HAP-1 (cell line): ENCODE data around the gene AOX1.
"Not testable (repeated sequence)": the region's sequence is repeated elsewhere in the genome, so short reads cannot be mapped to it uniquely, and the experiment has no call there.

Experiments
- DNase-seq, 2 experiments: peaks; one replicate each; pipeline ENCODE4 v3.0.0-alpha.2; 2016 to 2020; ENCODE audit warnings: low spot score in 2 of 2
- H3K27me3 ChIP-seq: fragments of 250-450 bp; sonication (Bioruptor Pico); 2 replicates; pipeline ENCODE4 v1.5.1; 2020; ENCODE audit warnings: low read depth, mild to moderate bottlenecking, moderate library complexity
- H3K36me3 ChIP-seq: fragments of 250-450 bp; sonication (Bioruptor Pico); replicated peaks from 2 replicates; pipeline ENCODE4 v1.5.1; 2020; ENCODE audit warnings: mild to moderate bottlenecking
- H3K4me1 ChIP-seq: fragments of 250-450 bp; sonication (Bioruptor Pico); 2 replicates; pipeline ENCODE4 v1.5.1; 2020; ENCODE audit warnings: mild to moderate bottlenecking
- H3K4me3 ChIP-seq: fragments of 250-450 bp; sonication (Bioruptor Pico); 2 replicates; pipeline ENCODE4 v1.5.1; 2020; ENCODE audit warnings: mild to moderate bottlenecking, moderate library complexity
- H3K9me3 ChIP-seq: fragments of 250-450 bp; sonication (Bioruptor Pico); 2 replicates; pipeline ENCODE4 v1.5.1; 2020; ENCODE audit warnings: mild to moderate bottlenecking, moderate library complexity
- in situ Hi-C: fragments of 300-500 bp; cut with MboI; formaldehyde crosslinking; loops from 3 replicates; pipeline ENCODE4 v1.14.3; 2020; ENCODE audit warnings: low sequenced_read_pairs, inconsistent platforms, mixed read lengths

Gene AOX1

GRCh38 chr2:200698217-200698616, 112.4 kb downstream of the AOX1 start:
- Histone ChIP-seq H3K36me3 (no peaks in the 10 kb centered on the region), H3K9me3 (no peaks in the 10 kb centered on the region), H3K4me1 (no peaks in the 10 kb centered on the region), H3K4me3 (no peak overlapping the region), H3K27me3 (peaks cover 24% of the 10 kb centered on the region)
- in situ Hi-C loops, result no loop called here
- DNase-seq, result no peak

- H3K4me1 ChIP-seq, result no peaks in the 10 kb centered on the region
- H3K36me3 ChIP-seq, result no peaks in the 10 kb centered on the region
- H3K27me3 ChIP-seq, result peaks cover 24% of the 10 kb centered on the region
- no peaks in the 10 kb centered on the region for H3K9me3 ChIP-seq
- no peak for DNase-seq
- in situ Hi-C loops, result no loop called here
- no peak overlapping the region for H3K4me3 ChIP-seq
Measured at GRCh38 chr2:200699310-200699709, 113.5 kb downstream of the AOX1 start.

DNA sequence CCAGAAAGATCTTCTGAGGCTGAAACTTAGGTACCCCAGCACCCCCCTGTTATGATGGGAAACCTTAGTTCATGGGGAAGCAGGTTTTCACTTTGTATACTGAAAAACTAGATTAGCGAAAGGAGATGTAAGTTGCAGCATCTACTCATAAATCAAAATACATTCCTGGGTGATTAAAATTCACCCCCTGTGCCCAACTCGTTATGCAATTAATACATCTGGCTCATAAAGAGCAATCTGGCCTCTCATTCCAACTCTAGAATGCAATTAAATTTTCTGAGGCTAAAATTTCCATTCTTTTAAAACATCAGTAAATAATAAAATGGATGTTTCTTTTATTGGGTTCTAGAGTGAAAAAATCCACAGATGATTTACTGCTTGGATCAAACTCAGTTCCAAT, 115.0 kb downstream of the AOX1 start:
- Histone ChIP-seq H3K4me1 (no peaks in the 10 kb centered on the region), H3K36me3 (no peaks in the 10 kb centered on the region), H3K27me3 (peaks cover 24% of the 10 kb centered on the region), H3K4me3 (no peak overlapping the region), H3K9me3 (no peaks in the 10 kb centered on the region)
- in situ Hi-C loops, result no loop called here
- no peak for DNase-seq

DNA sequence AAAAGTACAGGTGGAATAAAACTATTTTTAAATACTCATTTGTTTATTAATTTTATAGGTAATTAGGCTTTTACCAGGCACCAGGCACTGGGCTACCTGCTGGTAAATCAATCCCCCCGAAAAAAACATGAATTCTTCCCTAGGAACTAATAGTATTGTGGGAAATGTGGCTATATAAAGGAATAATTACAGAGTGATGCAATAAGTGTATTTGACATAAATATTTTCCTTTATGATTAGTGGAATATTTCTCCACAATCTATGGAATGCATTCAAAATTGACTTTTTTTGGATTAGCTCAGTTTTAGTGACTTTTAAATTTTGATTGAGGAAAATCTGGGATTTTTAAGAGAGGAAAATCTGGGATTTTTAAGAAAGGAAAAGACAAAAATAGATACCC, 116.2 kb downstream of the AOX1 start:
- in situ Hi-C loops, result no loop called here
- H3K4me1 ChIP-seq, result no peaks in the 10 kb centered on the region
- no peaks in the 10 kb centered on the region for H3K9me3 ChIP-seq
- DNase-seq, result no peak
- peaks cover 26% of the 10 kb centered on the region for H3K27me3 ChIP-seq
- H3K4me3 ChIP-seq, result no peak overlapping the region
- no peaks in the 10 kb centered on the region for H3K36me3 ChIP-seq

DNA sequence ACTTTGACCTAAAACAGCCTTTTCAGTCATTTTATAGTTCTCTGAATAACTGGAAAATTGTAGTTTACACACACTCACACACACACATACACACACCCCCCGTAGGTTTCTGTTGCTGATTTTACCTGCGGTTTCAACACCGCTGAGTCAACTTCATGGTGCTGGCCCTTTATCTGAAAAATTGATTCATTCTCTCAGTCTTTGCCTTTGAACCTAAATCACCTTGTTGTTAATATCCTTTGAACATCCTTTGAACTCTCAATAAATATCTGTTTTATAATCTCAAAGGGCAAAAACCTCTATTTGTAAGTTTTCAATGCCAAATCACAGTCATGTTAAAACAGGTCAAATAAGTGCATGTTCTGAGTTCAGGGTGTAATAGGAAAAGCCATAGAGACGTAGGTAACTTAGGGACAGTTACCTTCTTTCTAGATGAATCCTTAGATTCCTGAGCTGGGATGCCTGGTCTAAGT, 116.9 kb downstream of the AOX1 start:
- Histone ChIP-seq H3K27me3 (peaks cover 26% of the 10 kb centered on the region), H3K4me3 (no peak overlapping the region)

GRCh38 chr2:200703127-200703925, 117.5 kb downstream of the AOX1 start:
- H3K4me1 ChIP-seq, result no peaks in the 10 kb centered on the region
- no peaks in the 10 kb centered on the region for H3K9me3 ChIP-seq
- H3K36me3 ChIP-seq, result no peaks in the 10 kb centered on the region
- in situ Hi-C loops, result no loop called here
- peak; percentile 23 to 27 for DNase-seq
- no peak overlapping the region for H3K4me3 ChIP-seq
- H3K27me3 ChIP-seq, result peaks cover 26% of the 10 kb centered on the region

More for the DNA sequence above, 116.9 kb downstream of the AOX1 start:
- Histone ChIP-seq H3K9me3 (no peaks in the 10 kb centered on the region), H3K4me1 (no peaks in the 10 kb centered on the region), H3K36me3 (no peaks in the 10 kb centered on the region)
- no peak for DNase-seq
- in situ Hi-C loops, result no loop called here

DNA sequence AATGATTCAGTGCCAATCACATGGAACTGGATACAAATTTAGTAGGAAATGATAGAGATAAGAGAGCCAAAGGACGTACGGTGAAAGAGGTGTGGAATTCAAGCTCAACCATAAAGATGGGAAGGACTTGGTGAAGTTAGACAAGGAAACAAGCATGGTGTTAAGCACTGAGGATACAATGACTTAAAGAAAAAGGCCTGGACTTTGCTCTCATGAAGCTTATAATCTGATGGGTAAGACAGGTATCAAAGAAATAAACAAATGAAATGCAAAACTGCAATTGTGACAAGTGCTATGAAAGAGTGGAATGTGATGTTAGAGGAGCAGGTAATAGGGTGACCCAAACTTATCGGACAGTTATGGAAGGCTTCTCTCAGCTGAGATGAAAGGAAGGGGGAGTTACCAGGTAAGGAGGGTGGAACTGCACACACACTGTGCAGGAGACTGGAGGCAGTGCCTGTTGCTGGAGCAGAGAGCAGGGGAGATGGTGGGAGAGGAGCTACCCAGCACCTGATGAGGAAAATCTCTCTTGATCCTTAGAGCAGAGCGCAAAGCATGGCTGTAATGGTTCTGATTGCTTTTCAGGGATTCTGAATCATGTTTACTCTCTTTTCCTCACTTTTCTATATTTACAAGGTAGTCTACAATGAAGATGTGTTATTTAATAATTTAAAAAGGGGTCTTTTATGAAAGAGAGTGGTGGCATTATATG, 118.3 kb downstream of the AOX1 start:
- no peaks in the 10 kb centered on the region for H3K36me3 ChIP-seq
- H3K4me3 ChIP-seq, result no peak overlapping the region
- DNase-seq, result no peak
- H3K9me3 ChIP-seq, result no peaks in the 10 kb centered on the region
- H3K4me1 ChIP-seq, result no peaks in the 10 kb centered on the region
- H3K27me3 ChIP-seq, result peaks cover 20% of the 10 kb centered on the region
- in situ Hi-C loops, result no loop called here

- Histone ChIP-seq H3K27me3 (peaks cover 20% of the 10 kb centered on the region), H3K4me3 (no peak overlapping the region), H3K9me3 (no peaks in the 10 kb centered on the region), H3K4me1 (no peaks in the 10 kb centered on the region), H3K36me3 (no peaks in the 10 kb centered on the region)
- in situ Hi-C loops, result no loop called here
- no peak for DNase-seq
Measured at GRCh38 chr2:200705305-200706041, 119.7 kb downstream of the AOX1 start.

DNA sequence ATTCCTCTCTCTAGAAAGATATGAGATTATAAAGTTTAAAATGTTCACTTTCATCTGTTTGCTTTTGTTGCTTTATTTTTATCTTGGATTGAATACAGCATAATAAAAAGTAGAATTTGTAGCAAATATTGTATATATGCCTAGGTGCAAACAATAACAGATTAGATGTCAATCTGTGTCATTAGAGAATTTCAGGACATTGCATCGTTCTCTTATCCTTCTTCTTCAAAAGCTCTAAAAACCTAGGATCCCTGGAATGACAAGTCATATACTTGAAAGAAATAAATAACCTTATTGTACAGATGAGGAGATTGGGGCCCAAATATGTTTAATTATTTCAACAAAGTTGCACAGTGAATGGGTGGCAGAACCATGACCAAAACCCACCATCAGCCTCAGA, 123.1 kb downstream of the AOX1 start:
- in situ Hi-C loops, result no loop called here
- no peak for DNase-seq
- no peak overlapping the region for H3K4me3 ChIP-seq
- no peaks in the 10 kb centered on the region for H3K36me3 ChIP-seq
- H3K9me3 ChIP-seq, result no peaks in the 10 kb centered on the region
- peaks cover 3% of the 10 kb centered on the region for H3K27me3 ChIP-seq
- H3K4me1 ChIP-seq, result no peaks in the 10 kb centered on the region

DNA sequence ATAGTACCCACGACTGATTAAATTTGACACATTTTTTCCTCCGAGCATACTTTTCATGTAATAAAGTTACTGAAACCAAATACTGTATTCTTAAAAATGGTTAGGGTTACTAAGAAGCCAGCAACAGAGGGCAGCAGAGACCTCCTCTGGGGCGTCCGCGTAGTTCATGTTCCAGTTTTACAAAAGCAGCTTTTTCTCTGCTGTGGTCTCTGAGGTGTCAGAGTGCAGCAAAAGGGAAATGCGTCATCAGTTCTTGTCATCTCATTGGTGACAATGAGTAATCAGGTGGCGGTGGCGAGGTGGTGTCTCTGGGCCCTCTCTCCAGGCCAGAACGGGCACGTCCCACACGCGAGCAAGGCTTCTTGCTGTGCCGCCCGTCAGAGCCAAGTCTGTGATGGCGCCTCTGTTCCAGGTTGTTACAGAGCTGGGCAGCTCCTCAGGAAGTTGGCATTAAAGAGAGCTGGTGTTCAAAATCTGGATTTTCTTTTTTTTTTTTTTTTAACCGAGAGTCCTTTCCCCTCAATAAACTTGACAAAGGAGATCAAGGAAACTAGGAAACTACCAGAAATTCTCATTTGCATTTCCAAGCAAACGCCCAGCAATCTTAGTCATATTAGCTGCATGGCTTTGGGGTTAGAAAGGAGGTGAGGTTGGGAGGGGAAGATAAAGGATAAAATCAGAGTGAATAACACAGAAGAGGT, 127.3 kb downstream of the AOX1 start:
- peak; percentile 85 to 91 for DNase-seq
- Histone ChIP-seq H3K36me3 (no peaks in the 10 kb centered on the region), H3K27me3 (peaks cover 2% of the 10 kb centered on the region; the same call in 1 of the 2 replicates), H3K4me1 (no peaks in the 10 kb centered on the region), H3K4me3 (no peak overlapping the region), H3K9me3 (no peaks in the 10 kb centered on the region)
- in situ Hi-C loops, result loop anchor here (10.0 kb wide), 1 partner anchor 102 kb away; the partner anchor contains the start of gene BZW1

DNA sequence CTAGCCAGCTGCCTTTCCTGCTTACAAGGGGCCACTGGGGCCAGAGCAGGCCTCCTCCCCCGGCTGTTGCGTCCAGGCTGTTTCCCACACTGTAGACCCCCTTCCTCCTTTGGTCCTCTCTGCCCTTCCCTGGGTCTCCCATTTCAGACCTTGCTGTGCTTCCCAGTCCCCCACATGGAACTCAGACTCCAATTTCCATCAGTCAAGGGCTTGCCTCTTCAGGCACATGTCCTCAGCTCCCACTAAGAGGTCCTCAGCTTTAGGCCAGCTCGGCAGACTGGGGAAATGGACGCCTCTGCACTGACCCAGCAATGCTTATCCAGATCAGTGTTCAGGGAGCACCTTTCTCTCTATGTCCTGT, 127.9 kb downstream of the AOX1 start:
- no peaks in the 10 kb centered on the region for H3K9me3 ChIP-seq
- H3K27me3 ChIP-seq, result peaks cover 5% of the 10 kb centered on the region; the same call in 1 of the 2 replicates
- no peak for DNase-seq
- no peaks in the 10 kb centered on the region for H3K4me1 ChIP-seq
- H3K4me3 ChIP-seq, result no peak overlapping the region
- in situ Hi-C loops, result loop anchor here (10.0 kb wide), 1 partner anchor 101 kb away; the partner anchor contains the start of gene BZW1
- H3K36me3 ChIP-seq, result no peaks in the 10 kb centered on the region

GRCh38 chr2:200715014-200715413, 129.2 kb downstream of the AOX1 start:
- H3K4me1 ChIP-seq, H3K4me3 ChIP-seq, DNase-seq, H3K9me3 ChIP-seq, H3K36me3 ChIP-seq: not testable (repeated sequence)
- in situ Hi-C loops, result loop anchor here (10.0 kb wide), 1 partner anchor 100 kb away; the partner anchor contains the start of gene BZW1
- peaks cover 11% of the 10 kb centered on the region for H3K27me3 ChIP-seq

GRCh38 chr2:200716386-200716785, 130.6 kb downstream of the AOX1 start:
- no peak overlapping the region for H3K4me3 ChIP-seq
- no peak for DNase-seq
- H3K36me3 ChIP-seq, result no peaks in the 10 kb centered on the region
- peaks cover 13% of the 10 kb centered on the region for H3K27me3 ChIP-seq
- in situ Hi-C loops, result loop anchor here (10.0 kb wide), 1 partner anchor 98 kb away; the partner anchor contains the start of gene BZW1
- no peaks in the 10 kb centered on the region for H3K4me1 ChIP-seq
- H3K9me3 ChIP-seq, result no peaks in the 10 kb centered on the region
